Stimulated activated CD8-positive, alpha-beta memory T cell treated with anti-CD3 and anti-CD28 coated beads, Interleukin-7, amount 100 ng/mL, for 1 hour (primary cell): ENCODE measurements around the gene SMYD2.
"Not testable (repeated sequence)": the region's sequence is repeated elsewhere in the genome, so short reads cannot be mapped to it uniquely, and the experiment has no call there.

Source experiments
- DNase-seq, 2 donors: peaks; one replicate each; pipeline ENCODE4 v3.0.0-alpha.2; 2020; ENCODE audit warnings: low read depth in 2 of 2

The SMYD2 gene

DNA sequence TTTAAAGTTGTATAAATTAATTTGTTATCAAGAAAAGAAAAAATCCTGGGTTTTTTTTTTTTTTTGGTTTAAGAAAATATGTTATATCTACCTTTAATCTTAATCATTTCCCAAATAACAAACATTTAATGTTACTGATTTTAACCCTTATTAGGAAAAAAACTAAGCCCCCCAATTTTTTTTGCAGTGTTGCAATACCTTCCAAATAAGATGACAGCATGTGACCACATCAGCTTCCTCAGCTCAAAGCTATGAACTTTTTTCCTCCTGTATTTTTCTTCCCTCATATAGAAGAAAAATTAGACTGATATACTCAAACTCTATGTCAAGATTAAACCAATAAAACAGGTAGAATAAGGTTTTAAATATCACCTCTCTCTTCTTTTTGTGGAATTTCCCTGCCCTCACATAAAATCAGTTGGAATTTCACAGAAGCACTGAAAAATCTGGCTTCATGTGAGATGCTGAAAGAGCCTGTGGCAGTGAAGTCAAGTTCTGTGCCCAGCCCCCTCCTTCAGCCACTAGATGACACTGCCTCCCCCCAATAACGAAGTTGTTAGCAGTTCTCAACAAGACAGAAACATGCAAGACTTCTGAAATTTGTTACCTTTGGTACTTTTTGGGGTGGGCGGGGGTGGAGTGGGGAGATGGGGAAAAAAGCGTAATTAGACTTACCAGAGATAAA, 9.6 kb upstream of the SMYD2 start:
- no peak for DNase-seq

DNA sequence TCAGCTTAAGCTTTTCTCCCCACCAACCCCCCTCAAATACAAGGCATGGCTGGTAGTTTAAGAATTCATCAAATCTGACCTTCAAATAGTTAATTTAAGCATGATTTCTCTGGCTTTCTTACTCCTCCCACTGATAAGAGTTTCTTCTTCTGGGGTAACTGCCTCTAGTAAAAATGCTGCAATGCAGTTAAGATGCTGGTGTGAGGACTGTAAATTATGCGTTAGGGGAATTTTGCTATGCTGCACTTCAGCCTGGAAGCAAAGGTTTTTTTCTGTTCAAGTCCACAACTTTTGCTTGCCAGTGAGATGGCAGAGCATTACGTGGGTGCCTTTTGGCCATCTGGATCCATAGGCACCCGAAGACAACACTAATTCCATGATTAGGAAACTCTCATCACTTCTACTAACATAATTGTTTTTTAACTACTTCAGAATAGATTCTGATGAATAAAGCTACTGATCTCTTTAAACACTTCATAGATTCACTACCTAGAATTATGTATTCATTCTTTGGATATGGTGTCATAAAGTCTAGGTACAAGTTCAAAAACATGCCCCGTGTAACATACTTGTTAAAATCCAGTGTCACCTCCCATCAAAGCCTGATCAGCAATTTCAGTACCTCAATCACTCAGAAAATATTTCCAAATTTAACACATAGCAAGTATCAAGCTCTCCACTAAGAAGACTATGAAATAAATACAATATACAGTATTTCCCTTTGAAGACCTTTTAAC, 8.8 kb upstream of the SMYD2 start:
- DNase-seq = no peak

DNA sequence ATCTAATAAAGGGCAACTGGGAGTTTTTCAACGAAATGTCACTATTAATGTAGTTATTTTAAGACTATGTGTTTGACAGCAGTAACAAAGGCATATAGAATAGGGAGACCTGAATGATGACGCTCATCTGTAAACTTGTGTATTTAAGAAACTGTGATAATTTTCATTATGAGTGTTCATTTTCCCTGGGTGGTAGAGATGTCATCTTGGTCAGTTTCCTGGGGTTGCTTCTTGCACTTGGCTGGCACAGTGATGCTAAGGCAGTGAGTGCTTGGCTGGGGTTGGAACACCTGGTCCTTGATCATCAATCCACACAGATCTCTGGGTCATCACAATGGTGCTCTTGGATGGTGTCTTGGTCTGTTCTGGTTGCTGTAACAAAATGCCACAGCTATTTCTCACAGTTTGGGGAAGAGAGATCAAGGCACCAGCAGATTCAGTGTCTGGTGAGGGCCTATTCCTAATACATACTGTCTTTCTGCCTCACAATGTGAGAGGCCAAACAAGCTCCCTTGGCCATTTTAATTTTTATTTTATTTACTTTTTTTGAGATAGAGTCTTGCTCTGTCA, 7.9 kb upstream of the SMYD2 start:
- no peak for DNase-seq

DNA sequence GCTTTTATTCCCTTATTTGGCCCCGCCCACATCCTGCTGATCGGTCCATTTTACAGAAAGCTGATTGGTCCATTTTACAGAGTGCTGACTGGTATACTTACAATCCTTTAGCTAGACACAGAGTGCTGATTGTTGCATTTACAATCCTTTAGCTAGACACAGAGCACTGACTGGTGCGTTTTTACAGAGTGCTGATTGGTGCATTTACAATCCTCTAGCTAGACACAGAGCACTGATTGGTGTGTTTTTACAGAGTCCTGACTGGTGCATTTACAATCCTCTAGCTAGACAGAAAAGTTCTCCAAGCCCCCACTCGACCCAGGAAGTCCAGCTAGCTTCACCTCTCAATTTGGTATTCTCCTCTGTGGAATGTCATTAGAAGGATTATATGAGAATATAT, 5.3 kb upstream of the SMYD2 start:
- DNase-seq = not testable (repeated sequence)

DNA sequence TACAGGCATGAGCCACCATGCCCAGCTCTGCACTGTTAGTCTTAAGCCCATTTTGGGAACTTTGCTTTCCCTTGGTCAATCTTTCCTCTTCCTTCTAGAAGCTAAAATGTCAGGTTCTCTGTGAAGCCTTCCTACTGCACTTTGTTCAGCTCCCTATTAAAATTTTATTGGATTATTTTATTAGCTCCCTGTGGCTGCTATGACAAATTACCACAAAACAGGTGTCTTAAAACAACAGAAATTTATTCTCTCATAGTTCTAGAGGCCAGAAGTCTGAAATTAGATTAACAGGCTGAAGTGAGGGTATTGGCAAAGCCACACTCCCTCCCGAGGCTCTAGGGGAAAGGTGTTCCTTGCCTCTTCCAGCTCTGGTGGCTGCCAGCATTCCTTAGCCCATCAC, 4.2 kb upstream of the SMYD2 start:
- DNase-seq = no peak

DNA sequence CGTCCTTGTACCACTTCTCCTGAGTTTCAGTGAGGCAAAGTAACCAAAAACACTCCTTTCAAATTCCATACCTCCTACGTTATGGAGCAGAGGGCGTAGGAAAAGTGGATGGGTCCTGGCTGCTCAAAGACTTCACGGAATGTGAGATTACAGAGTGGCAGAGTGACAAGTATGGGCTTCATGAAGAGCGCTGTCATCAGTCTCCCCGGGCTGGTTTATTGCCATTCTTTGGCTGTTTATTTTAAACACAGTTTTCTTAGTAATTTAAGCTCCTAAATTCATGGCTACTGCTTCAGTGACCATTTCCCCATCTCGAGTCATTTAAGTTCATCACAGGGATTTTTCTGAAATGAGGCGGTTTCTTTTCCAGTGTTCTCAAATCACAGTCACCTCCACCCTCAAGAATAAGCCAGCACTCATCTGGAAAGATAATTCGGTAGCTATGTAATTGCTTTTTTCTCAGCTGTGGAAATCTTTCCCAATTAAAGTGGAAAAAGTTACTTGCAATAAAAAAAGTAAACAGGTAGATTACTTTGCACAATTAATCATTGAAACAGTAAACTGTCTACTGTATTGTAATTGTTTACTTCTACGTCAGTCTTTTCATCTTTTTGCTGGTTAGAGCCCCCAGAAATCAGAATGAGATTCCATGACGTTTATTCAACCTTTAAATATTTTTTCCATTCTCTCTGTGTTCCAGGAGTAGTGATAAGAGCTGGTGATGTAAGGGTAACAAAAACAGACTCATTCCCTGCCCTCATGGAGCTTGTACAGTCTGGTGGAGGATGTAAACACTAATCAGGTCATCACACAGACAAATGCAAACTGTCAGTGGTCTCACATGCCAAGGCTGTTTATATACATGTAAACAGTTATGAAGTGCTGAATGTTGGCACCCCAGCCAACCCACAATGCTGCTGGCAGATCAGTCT, 3.0 kb upstream of the SMYD2 start:
- DNase-seq = no peak

DNA sequence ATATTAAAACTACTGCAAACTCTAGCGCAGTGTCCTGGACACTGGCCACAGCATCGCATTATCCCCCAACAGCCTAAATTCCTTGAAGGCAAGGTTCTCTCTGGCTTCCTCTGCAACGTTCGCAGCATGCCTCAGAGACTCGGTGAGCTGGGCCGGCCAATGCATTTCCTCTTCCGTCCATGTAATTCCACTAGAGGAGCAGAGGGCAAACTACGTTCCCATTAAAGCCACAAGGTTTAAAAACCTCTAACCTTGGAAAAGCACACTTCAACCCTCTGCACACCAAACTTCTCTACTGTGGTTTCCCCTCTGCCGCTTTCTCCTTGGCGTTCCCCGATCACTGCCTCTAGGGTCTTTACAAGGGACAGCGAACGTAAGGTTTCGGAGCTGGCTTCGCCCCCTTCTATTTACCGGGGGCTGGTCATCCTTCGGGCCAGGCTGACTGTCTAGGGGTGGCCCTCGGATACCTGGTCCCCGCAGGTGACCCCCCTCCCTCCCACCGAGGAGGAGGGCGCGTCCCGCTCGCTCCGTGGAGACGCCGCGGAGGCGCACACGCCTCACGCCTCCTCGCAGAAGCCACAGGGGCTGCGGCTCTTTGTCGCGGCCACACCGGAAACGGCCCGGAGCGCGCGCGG, 456 bp upstream of the SMYD2 start:
- DNase-seq = peak in 1 of 2 donors; percentile 1

DNA sequence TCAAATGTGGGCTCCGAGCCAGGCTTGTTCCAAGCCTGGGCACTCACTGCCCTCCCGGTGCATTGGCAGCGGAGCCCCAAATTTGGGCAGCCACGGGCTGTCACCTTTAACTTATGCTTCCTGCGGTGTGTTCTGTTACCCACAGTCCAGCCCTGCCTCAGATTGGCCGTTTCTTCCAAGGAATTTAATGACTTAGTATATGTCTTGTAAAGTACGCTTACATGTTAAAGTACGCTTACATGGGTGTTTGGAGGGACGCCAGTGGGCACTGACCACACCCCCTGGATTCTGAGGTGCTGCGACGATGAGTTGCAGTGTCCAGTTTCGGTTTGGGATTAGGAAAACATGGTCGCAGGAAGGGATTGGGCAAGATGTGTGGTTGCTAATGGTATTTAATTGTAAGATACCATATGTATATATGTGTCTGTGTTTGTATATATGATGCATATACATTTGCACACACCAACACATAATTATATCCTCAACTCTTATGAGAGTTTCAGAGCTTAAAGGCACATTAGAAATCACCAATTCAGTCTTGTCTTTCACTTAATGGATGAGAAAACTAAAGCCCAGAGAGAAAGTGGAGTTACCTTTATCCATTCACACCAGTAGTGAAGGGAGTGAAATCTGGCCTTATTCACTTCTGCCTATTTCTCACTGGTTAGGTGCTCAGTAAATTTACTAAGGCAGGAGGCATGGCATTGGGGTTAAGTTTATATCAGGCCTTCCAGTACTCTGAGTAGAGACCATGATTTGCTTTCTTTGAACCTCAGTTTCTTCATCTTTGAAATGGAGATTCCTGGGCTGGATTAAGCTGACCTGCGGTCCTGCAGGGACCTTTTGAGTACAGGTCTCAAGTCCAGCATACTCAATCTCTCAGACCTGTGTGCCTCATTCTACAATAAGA, 1.0 kb downstream of the SMYD2 start:
- no peak for DNase-seq

DNA sequence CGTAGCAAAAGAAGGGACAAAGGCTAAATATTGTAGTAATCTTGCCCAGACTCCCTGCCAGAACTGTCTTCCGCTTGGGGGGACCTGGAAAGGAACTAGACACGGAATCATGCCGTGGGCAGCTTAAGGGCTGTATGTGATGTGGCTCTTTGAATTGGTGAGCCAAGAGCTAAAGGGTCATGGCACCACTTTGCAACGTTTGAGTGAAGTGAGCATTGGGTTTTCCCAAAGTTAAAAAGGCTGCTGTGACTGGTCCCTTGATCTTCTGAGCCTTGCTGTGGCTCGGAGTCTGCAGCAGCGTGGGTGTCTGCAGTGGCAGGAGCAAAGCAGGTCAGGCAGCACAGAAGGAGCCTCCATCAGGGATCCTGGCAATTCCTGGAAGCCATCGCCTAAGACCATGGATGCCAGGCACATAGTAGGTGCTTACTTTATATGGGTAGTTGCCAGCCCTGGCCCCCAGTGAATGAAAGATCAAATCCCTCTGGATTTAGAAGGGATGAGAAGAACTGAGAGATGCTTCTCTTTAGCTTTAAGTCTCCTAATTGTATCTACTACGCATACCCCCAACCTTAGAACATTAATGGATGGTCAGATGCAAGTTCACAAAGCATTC, 1.8 kb downstream of the SMYD2 start:
- no peak for DNase-seq

DNA sequence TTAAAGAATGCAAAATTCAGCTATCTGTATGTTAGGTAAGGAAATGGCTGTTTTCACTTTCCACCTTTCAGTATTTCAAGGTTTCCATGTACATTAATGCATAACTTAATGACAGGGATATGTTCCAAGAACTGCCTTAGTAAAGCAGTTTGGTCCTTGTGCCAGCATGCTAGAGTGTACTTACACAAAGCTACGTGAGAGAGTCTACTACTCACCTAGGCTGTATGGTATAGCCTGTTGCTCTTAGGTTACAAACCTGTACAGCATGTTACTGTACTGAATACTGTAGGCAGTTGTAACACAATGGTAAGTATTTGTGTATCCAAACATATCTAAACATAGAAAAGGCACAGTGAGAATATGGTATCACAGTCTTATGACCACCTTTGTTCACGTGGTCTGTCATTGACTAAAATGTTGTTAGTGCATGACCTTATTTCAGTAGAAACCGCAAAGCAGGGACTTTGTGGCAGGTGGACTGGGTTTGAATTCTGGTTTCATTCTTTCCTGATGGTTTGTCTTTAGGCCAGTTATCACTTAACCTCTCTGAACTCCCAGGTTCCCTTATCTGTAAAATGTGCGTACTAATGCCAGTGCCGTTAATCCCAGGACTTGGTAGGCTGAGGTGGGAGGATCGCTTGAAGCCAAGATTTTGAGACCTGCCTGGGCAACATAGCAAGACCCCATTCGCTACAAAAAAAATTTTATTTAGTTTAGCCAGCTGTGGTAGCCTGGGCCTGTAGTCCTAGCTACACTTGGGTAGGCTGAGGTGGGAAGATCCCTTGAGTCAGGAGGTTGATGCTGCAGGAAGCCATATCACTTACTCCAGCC, 4.9 kb downstream of the SMYD2 start:
- DNase-seq = no peak

DNA sequence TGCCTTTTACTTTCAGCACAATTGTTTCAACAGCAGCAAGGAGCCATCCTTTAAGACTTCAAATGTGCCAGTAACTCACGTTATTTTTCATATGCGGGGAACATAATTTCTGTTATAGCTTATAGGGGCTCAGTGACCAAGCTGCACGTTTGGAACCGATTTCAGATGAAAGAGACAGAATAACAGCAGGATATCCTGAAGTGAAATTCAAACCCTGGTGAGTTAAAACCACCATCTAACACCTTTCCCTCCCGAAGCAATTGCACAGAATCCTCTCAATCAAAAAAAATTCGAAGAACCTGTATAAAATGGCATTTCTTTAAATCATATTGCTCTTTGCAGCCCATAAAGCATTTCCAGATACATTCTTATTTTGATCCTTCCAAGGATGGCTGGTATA, 6.9 kb downstream of the SMYD2 start:
- no peak for DNase-seq

DNA sequence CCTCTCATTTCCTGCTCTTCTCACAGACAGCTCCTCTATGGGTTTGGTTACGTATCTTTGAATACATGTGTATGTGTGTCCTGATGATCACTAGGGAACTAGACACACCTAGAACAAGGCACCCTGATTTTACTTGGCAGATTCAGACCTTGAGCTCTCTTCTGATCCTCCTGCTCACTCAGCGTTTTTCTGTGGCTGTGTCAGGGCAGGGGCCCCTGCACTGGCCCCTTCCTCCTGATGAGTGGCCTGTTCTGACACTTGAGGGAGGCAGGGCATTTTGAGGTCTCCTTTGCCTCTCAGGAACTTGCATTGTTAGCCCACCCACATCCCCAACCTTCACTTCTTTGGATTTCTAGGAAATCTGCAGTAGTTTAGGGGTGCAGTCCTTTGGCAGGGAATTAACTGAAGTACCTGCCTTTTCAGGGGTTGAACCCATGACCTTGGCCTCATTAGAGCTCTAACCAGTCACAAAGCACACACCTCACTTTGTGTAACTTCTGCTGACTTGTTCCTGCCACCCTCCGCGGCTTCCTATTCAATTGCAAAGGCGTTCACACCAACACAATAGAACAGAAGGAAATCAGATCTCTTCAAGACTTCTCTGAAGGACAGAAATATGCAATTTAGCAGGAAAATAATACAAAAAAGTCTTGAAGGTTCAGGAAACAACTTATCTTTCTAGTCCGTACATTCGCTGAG, 8.8 kb downstream of the SMYD2 start:
- no peak for DNase-seq

DNA sequence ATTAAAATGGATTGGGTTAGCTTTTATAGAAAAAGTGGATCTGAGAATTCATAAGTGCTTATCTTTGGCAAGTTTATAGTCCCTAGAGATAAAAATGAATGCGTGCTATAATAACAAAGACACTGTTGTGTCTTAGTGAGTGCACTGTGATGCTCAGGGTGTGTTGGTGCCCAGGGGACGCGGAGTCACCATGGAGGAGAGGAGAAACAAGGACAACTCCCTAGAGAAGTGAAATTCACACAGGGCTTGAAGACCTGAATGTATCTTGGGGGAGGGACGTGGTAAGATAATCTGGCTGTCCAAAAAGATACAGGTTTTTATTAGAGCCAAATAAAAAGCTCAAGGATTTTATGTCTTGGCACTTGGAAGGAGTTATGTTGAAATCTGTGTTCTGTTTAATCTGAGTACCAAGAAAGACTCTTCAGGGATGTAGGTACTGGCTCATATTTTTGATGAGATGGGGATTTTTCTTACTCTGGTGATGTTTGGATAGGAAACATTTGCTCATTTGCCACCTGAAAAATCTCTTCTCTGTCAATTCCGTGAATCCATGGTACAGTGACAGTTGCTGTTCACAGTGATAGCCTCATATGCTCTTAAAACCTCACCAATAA, 9.6 kb downstream of the SMYD2 start:
- no peak for DNase-seq

DNA sequence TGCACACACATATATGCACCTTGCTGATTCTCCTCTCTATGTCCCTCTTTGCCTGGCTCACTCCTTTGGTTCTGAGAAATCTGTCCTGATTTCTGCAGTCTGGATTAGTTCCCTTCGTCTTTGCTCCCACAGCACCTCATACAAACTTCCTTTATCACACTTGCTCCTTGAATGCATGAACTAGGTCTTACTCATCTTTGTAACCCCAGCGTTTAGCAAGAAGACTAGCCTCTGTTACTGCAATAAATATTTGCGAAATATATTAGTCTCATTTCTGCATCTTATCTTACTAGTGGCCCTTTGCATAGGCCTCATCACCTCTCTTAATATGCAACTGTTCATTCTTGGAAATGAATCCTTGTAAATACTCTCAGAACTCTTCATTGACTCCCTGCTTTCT, 11.4 kb downstream of the SMYD2 start:
- DNase-seq = no peak

DNA sequence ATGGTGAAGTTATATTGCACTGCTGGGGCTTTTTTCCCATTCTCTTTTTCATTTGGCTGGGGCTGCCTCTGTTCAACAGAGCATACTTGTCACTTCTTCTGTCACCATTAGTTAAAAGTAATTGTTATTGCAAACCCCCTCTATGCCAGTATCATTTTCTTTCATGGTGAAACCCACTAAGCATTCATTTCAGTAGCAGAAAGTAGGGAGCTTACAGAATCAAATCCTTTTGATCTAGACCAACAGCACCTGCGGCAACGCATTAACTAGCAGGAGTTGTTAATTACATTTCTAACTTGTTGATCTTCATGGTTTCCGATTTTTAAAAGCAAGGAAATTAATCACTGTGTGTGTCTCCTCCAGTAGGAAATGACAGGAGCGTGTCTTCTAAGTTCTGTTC, 15.0 kb downstream of the SMYD2 start:
- DNase-seq = no peak

DNA sequence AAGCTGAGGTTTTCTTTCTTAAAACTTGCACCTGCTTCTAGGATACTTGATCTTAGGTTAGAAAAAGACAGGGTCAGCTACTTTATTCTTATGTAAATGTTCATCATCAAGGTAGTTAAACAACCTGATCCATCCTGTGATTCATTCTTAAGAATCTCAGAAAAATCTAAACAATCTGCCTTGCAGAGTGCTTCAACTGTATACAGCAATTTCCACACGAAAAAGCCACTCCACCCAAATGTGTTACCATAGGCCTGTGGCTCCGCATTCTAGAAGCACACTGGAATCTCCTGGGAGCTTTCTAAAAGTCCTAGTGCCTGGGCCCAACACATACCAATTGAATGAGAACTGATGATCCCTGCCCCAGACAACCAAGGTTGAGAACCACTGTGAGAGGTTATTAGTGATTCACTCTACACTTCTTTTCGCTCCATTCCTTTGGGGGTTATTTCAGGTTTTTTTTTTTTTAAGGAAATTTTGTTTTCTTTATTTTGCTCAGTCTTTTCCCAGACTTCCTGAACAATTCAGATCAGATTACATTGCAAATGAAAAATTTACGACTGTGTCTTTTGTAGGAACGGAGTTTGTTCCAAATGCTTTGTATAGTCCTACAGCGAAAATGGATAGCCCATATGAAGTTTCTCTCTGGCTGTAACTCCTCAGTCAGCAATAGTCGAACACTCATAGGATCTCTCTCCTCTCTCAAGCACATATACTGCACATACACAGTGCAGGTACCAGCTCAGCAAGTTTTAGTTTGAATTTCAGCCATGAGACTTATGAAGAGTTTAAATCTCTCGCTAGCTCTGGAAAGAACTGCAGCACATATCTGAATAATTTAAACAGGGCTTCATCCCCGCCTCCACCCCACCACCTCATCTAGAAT, 16.1 kb downstream of the SMYD2 start:
- DNase-seq = no peak

DNA sequence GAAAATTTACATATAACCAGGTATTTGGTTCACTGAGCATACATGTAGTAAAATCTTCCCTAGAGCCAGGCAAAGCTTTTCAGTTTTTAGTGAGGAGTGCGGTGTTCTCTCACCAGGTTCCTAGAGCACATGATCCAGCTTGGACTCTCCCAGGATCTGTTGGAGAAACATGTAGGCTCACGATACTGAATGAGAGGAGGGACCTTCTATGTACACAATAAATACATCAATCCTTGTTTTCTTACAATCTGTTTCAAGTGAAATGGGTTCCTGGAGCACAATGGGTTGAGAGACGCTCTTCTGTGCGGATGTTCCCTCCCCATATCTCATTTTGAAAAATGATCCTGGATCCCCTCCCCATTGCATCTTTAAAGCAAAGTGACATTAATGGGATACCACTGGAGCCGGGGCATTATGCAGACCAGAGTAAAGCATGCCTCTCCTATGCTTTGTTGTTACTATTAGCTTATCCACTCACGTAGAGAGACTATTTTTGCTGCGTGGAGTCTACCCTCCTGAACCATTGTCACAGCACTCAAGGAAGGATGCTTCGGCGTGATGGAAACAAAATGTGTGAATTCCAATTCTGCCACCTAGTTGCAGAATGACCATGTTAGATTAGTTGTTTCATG, 19.3 kb downstream of the SMYD2 start:
- DNase-seq = no peak
